ENCODE measurements around the gene RAB27A.
"Not testable (repeated sequence)": the region's sequence is repeated elsewhere in the genome, so short reads cannot be mapped to it uniquely, and the experiment has no call there.

The RAB27A gene

DNA sequence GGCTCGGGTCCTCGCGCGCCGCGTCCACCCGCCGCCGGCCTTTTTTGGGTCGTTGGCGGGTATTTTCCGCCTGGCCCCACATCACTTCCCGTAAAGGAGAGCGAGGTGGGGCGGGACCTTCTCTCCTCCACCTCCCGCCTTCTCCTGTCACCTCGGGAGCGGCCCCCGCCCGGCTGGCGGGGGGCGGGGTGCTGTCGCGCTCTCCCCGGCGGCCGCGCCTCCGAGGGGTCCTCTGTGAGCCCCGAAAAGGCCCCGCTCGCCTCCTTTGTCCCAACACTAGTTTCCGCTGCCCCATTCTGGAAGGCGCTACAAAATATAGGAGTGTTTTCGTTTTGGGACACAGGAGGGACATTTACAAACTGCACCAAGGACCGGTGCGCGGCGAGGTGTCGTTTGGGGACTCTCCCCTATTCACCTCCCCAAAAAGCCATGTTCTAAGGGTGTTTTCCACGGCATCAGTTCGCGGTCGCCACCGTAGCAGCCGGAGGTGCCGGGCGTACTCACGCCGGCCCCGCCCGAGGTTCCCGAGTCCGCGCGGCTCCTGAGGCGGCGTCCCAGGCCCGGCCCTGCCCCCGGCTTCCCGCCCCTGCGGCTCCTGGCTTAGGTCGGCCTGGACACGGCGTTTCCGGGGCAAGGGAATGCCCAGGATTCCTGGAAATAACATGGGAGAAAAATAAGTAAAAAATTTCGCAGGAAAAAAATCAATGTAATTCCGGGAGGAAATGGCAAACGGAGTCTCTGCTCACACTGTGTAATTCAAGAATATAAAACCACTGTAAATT is at the start of gene RAB27A:
Gene RAB27A, minus strand, starts transcription at position 68 of the 782 bp plus-strand sequence. CDS start 54,879 bp downstream, outside the sequence.
- DNase-seq (ENCODE audit: low read depth in 2 of 2) = peak in 1 of 2 experiments; percentile 28

DNA sequence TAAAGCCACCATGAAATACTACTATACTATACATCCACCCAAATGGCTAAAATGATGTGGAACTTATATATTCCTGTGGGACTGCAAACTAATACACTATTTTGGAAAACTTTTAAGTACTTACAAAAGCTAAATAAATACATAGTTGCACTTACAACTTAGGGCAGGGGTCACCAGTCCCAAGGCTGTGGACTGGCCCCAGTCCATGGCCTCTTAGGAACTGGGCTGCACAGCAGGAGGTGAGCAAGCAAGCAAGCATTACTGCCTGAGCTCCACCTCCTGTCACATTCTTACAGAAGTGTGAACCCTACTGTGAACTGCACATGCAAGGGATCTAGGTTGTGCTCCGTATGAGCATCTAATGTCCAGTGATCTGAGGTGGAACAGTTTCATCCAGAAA is 47.5 kb upstream of the RAB27A start:
- DNase-seq (ENCODE audit: low read depth in 2 of 2) = no peak

DNA sequence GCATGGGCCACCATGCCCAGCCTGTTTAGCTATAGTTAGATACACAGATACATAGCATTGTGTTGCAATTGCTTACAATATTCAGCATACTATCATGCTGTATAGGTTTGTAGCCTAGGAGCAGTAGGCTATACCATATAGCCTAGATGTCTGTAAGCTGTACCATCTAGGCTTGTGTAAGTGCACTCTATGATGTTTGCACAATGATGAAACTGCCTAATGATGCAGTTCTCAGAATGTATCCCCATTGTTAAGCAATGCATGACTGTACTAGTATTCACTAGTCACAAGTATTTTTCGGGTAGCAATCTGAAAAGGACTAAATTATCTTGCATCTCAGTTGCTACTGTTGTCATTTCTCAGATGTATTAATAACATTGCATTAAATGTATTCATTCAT is 45.4 kb upstream of the RAB27A start:
- no peak for DNase-seq (ENCODE audit: low read depth in 2 of 2)

DNA sequence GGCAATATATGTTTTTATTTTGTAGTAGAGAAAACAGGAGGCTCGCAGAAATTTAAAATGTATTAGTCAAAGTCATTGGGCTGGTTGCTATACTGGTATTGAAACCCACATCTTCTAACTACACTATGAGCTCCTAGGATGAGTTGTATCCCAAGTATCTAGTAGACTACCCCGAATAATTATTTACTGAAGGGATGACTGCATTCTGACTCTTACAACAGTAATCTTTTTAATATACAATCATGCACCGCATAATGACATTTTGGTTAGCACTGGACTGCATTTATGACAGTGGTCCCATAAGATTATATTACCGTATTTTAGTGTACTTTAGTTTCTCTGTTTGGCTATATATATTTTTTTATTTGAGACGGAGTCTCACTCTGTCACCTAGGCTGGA is 44.8 kb upstream of the RAB27A start:
- DNase-seq (ENCODE audit: low read depth in 2 of 2) = no peak

DNA sequence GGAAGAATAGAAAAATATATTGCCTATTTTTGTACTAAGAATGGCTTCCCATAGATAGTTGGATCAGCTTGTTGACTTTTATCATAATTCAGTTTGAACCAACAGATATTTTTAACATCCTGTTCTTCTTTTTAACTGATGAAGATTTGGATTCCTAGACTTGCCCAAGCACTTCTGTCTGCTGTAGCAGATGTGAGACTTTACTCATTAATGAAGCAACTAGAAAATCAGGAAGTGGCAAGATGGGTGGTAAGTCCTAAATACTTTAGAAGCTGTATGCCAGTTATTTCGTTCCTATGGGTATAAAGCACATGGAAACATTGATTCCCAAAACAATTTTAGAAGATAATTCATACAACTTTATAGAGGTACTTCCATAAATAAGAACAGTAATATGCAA is 37.8 kb upstream of the RAB27A start:
- DNase-seq (ENCODE audit: low read depth in 2 of 2) = no peak

DNA sequence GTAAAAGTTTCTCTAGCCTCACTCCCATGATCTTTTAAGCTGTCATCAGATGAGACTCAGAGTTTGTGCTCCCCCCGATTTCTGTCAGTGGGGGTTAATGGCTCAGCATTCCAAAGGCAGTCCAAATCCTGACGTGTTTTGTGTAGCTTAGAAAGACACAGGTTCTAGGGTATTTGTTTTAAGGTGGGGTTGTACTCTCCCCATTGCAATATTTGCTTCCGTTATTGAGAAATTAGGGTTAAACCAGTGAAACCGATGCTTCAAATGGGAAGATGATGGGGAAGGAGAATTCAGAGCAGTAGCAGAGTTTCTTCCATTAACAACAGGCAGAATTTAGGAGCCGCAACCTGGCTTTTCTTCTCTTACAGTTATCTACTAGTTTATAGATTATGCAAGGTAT is 32.9 kb upstream of the RAB27A start:
- no peak for DNase-seq (ENCODE audit: low read depth in 2 of 2)

DNA sequence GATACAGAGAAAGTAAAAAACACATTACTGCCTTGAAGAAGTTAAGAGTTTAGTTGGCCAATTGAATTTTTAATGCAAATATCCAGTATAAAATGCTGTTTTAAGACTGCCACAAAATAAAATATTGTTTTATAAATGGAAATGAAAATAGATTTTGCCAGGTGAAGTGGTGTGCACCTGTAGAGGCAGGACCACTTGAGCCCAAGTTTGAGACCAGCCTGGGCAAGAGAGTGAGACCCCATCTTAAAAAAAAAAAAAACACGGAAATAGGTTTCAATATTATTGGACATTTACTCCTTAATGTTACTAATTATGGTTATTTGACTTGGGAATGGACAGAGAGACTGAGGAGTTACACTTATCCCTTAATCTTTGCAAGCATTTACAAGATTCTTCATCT is 31.4 kb upstream of the RAB27A start:
- no peak for DNase-seq (ENCODE audit: low read depth in 2 of 2)

DNA sequence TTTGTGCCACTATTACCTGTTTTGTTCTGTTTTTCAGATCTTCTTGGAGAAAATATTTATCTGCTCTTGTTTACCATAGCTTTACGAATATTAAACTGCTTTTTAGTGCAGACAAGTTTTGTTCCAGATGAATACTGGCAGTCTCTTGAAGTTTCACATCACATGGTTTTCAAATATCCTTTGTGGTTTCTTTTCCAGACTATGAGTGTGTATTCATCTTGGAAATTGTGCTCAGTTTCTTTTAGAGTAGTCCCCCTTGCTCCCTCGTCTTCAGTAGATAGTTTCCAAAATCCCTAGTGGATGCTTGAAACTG is 30.6 kb upstream of the RAB27A start:
- no peak for DNase-seq (ENCODE audit: low read depth in 2 of 2)

DNA sequence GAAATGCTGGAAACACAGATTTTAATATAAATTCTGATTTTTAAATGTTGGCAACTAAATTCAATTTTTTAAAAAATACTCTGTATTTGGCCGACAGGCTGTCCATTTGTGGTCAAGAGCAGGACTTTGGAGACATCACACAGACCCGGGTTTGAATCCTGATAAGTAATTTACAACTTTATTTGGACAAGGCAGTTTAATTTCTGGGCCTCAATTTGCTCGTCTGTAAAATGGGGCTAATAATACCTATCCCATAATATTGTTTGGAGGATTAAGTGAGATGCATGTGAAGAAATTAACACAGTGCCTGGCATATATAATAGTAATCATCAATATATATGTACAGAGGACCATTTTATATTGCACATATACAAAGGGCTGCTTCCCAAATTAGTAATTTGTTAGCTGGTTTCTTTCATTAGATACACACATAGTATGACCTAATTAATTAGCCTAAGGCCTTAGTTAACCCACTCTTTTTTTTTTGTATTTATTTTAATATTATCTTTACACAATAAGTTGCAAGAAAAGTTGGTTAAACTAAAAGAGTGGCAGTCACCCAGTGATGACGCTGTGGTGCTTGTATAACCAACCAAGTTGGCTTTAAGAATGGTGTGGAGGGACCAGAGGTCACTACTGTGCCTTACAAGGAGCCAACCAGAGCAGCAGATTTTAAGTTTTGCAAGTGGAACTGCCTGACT is 30.1 kb upstream of the RAB27A start:
- no peak for DNase-seq (ENCODE audit: low read depth in 2 of 2)

DNA sequence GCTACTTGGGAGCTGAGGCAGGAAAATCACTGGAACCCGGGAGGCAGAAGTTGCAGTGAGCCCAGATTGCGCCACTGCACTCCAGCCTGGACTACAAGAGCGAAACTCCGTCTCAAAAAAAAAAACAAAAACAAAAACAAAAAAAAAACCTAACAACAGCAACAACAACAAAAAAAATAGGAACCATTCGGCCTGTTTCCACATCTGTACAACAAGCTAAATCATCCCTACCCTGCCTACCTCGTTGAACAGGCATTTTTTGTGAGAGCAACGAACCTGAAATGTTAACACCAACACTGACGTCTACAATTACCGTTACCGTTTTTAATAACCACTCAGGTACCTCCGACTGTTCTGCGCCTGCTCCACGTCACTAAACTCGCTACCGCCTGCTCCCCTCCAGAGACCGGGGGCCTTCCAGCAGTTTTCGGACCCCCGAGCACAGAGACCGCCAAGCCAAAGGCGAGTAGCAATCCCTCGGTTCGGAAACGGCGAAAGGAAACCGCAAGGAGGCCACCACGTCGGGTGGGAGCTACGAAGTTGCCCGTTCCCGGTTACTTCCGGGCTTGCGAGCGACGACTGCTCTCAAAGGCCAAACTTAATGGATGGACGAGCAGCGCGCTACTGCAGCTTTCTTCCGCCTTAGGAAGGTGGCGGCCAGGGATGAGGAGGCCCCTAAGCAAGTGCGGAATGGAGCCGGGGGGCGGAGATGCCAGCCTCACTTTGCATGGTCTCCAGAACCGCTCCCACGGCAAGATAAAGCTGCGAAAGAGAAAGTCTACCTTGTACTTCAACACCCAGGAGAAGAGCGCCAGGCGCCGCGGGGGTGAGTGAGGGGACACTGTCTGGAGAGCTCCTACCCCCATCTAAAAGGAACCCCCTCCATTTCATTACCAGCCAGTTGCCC is 29.2 kb upstream of the RAB27A start, which contains the start of the genes PIGB and PIGBOS1:
Gene PIGB, plus strand, starts transcription at position 635 of the 907 bp plus-strand sequence. Its CDS starts 29 bp downstream, at position 664.
Gene PIGBOS1, minus strand, starts transcription at position 536 of the 907 bp plus-strand sequence. CDS start 1,331 bp downstream, outside the sequence.
- peak; percentile 67 to 70 for DNase-seq (ENCODE audit: low read depth in 2 of 2)

DNA sequence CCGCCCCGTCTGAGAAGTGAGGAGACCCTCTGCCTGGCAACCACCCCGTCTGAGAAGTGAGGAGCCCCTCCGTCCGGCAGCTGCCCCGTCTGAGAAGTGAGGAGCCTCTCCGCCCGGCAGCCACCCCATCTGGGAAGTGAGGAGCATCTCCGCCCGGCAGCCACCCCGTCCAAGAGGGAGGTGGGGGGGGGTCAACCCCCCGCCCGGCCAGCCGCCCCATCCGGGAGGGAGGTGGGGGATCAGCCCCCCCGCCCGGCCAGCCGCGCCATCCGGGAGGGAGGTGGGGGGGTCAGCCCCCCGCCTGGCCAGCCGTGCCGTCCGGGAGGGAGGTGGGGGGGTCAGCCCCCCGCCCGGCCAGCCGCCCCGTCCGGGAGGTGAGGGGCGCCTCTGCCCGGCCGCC is 13.2 kb upstream of the RAB27A start:
- DNase-seq (ENCODE audit: low read depth in 2 of 2) = not testable (repeated sequence)

DNA sequence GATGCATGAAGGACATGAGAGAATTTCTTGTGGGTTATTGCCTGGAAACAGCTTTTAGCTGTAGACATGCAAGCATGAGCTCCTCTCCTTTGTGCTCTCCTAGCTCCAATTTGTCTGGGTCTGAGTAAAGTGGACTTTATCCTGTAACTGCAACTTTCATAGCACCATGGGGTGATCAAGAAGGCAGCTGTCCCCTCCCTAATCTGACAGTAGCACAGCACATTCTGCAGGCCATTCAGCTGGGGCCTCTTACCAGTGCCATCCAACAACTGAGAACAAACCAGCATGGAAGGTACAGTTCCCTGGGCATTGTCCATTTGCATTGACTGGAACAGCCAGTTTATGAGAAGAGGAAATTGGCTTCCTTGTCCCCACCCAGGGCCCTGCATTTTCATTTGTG is 7.7 kb upstream of the RAB27A start:
- no peak for DNase-seq (ENCODE audit: low read depth in 2 of 2)

DNA sequence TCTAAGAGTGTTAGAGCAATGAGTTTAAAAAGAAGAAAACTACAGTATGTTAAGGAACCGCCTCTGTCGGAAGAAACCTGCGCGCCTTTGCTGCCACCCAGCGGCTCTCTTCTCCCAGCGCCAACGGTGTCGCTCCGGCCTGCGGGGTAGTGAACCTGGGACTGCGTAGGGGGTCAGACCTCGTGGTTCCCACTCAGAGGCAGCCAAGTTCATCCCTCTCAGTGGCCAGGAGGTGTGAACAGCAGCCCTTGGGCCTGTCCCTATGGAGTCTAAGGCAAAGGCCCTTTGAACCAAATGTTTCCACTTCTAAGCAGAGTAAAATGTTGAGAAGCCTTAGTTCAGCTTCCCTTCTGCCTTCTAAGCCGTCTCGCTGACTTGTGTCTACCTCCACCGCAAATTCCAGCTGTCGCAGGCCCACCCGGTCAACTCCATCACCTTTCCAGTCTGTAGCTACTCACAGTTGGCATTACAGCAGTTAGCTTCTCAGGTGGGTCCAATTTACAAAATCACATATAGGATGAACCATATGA is 980 bp upstream of the RAB27A start:
- peak; percentile 49 to 51 for DNase-seq (ENCODE audit: low read depth in 2 of 2)

DNA sequence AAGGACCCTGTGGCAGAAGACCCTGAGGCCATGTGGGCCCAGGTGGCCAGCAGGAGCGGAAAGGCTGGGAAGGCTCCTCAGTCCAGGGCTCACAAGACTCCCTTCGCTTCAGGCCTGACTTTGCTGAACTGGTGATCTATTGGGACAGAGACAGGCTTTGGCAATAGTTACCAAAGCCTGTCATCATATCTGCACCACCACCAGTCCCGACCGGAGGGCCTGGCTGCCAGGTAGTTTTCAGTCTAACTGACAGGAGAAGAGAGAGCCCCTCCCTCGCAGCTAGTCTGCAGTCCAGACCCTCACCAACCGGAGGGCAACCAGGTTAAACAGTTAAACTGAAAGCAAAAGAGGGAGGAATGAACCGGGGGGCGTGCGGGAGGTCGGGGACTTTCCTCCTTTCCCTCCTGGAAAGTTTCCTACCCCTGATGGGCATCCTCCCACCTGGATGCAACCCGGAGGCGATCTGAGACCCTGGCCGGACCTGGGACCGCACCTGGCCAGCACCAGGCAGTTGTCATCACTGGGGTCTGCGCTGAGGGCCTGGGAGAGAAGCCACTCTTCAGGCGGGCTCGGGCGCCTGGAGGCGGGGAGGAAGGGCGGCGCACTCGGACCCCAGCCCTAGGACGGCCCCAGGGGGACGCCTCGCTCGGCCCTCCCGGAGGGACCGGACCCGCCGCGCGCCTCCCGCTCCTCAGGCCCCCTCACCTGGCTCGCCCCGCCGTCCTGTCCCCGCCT is 435 bp downstream of the RAB27A start:
- DNase-seq (ENCODE audit: low read depth in 2 of 2) = no peak

DNA sequence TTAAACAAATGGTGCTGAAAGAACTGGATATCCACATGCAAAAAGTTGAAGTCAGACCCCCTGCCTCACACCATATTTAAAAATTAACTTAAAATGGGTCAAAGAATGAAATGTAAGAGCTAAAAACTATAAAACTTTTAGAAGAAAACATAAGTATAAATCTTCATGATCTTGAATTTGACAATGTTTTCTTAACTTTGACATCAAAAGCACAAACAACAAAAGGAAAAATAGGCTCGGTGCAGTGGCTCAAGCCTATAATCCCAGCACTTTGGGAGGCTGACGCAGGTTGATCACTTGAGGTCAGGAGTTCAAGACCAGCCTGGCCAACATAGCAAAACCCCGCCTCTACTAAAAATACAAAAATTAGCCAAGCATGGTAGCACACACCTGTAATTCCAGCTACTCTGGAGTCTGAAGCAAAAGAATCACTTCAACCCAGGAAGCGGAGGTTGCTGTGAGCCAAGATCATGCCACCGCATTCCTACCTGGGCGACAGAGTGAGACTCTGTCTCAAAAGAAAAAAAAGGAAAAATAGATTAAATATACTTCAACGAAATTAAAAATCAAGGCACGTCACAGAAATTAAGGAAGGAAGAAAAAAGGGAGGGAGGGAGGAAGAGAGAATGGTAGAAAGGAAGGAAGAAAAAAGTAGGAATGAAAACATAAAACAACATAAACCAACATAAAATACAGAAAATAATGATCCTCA is 1.5 kb downstream of the RAB27A start:
- no peak for DNase-seq (ENCODE audit: low read depth in 2 of 2)

DNA sequence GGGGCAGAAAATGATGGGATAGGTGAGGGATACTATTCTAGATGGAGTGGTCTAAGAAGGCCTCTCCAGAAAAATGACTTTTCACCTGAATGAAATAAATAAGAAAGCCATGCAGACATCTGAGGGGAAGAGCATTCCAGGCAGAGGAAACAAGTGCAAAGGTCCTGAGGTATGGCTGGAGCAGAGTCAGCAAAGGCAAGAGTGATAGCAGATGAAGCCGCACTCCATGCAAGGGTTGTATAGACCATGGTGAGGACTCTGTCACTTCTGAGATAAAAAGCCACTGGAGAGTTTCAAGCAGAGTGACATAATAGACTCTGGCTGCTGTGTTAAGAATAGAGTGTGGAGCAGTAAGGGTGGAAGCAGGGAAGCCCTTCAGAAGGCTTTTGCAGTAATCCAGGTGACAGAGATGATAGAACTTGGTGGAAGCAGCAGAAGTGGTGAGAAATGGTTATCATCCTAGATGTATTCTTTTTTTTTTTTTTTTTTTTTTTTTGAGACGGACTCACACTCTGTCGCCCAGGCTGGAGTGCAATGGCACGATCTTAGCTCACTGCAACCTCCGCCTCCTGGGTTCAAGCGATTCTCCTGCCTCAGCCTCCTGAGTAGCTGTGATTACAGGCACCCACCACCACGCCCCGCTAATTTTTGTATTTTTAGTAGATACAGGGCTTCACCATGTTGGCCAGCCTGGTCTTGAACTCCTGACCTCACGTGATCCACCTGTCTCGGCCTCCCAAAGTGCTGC is 3.0 kb downstream of the RAB27A start:
- DNase-seq (ENCODE audit: low read depth in 2 of 2) = not testable (repeated sequence)

DNA sequence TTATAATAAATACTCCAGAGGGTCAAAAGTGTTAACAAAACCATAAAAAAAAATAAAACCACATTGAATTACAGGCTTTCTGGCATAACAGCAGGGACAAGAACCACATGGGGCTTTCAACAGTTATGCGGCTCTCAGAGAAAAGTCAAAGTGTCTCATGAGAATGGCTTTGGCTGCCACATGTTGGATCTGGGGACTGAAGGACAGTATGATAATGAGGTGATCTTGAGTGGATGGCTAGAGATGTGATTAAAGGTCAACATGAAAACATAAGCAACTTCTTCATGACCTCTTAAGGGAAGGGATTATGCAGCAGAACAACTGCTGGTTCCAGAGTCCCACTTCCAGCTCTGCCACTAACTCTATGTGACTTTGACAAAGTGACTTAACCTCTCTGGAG is 5.2 kb downstream of the RAB27A start:
- DNase-seq (ENCODE audit: low read depth in 2 of 2) = no peak

DNA sequence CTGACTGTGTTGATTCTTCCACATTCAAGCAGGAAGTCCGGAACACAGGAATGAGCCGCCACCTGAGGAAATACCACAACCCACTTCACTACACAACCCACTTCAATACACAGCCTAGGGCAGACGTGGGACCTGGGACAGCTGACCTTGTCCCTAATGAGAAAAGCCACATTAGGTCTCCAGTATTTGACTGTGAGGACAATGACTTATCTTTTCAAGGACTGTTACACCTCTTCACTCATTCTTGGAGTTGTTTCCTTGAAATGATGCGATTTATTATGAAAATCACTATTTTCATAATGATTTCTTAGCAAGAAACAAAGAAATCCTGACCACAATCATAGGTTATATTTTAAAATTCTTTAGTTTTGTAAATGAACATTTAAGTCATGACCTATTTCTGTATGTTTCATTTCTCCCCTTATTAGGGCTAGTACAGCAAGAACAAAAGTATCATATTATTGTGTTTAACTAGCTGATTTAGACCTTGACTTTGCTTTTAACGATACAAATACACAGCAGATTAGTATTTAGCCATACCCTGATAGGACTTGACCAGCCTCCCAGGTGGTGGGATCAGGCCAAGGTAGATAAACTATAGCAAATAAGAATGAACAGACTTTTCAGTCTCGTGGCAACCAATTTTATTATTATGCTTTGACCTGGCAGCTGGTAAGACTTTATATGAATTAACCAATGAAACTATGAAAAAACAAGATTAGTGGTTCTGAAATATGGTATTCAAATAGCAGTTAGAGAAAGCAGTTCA is 6.0 kb downstream of the RAB27A start:
- DNase-seq (ENCODE audit: low read depth in 2 of 2) = no peak

DNA sequence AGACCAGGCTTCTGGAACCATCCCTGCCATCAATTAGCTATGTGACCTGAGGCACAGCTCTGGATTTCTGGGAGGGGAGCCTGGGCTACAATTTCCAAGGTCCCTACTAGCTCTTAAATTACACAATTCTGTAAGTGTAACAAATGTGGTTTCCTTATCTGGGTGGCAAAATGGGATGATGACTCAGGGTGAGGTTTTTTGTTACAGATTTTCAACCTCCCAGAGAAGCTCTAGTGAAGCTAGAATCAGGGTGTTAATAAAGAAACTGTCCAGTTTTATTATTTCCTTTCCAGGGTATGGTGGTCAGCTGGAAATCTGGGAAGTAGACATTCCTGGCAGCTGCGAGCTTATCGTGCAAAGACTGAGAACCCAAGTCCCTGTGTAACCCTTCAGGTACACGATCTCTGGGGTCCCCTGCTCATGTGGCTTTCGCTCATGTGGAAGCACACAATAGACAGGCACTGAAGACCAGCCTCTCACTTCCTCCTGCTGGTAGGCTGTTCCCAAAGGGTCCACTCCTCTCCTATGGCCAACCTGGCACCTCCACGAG is 7.3 kb downstream of the RAB27A start:
- peak in 1 of 2 experiments; percentile 40 for DNase-seq (ENCODE audit: low read depth in 2 of 2)

Data from fibroblast of skin of left biceps (primary cell).